Measurements from ENCODE around the gene PACSIN3. TPM values are rescaled to one million over a fixed set of nuclear protein-coding genes. Genes with fewer than 3 reads are reported as not detected.

The PACSIN3 gene
- total RNA-seq, 4 donors from 2014 or later = 42.5 to 59.3 (median 53.5) TPM

DNA sequence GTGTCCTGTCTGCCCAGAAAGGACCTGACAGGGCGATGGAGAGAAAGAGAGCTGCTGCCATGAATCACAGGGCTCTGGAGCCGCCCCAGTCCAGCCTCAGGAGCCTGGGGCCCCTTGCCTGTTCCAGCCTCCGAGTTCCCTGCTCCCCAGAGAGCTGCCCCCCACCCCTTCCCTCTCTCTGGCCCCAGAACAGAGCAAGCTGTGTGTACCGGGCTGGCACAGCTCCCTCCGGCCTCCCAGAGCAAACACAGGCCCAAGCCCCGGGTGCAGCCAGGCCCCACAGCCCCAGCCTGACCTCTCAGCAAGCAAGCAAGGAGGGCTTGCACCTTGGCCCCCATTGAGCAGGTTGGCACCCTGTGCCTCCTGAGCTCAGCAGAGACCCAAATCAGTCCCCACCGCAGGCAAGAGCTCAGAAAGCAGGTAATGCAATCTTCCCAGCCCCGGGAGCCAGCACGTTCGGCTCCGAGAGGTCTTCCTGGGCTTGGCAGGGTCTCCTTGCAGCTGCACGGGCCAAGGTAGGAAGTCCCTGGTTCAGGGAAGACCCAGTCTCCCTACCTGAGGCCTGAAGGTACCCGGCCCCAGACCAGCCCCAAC, 1.4 kb downstream of the PACSIN3 start:
- no peak for DNase-seq (ENCODE audit: low spot score in 2 of 2)
- Histone ChIP-seq H3K36me3 (no peaks in the 10 kb centered on the region), H3K4me3 (peak overlapping the region; percentile 85), H3K27me3 (no peaks in the 10 kb centered on the region), H3K27ac (peak overlapping the region; percentile 88), H3K9me3 (no peaks in the 10 kb centered on the region), H3K4me1 (peaks cover 47% of the 10 kb centered on the region)
- TF ChIP-seq POLR2AphosphoS5 (IDR thresholded peaks at IDR 0.05) (no peak), CTCF (IDR thresholded peaks at IDR 0.05) (no peak), POLR2A (IDR thresholded peaks at IDR 0.05) (no peak), EP300 (IDR thresholded peaks at IDR 0.05) (no peak)
- WGBS = 29% methylated on average over 1 of the region's 13 CpGs

GRCh38 chr11:47183969-47184368, 2.3 kb downstream of the PACSIN3 start:
- Histone ChIP-seq H3K4me3 (no peak overlapping the region), H3K4me1 (peaks cover 44% of the 10 kb centered on the region)

GRCh38 chr11:47183031-47183856, 3.0 kb downstream of the PACSIN3 start:
- no peaks in the 10 kb centered on the region for H3K27me3 ChIP-seq
- H3K36me3 ChIP-seq = peaks cover 2% of the 10 kb centered on the region
- no peak for DNase-seq (ENCODE audit: low spot score in 2 of 2)
- TF ChIP-seq POLR2AphosphoS5 (IDR thresholded peaks at IDR 0.05) (no peak), EP300 (IDR thresholded peaks at IDR 0.05) (no peak), CTCF (IDR thresholded peaks at IDR 0.05) (no peak), POLR2A (IDR thresholded peaks at IDR 0.05) (no peak)
- H3K4me1 ChIP-seq = peaks cover 44% of the 10 kb centered on the region
- WGBS = 86% methylated on average over 24 of the region's 25 CpGs
- no peak overlapping the region for H3K4me3 ChIP-seq
- no peak overlapping the region for H3K27ac ChIP-seq
- H3K9me3 ChIP-seq = no peaks in the 10 kb centered on the region

More at GRCh38 chr11:47183969-47184368, 2.3 kb downstream of the PACSIN3 start:
- TF ChIP-seq EP300 (IDR thresholded peaks at IDR 0.05) (no peak), POLR2A (IDR thresholded peaks at IDR 0.05) (no peak), POLR2AphosphoS5 (IDR thresholded peaks at IDR 0.05) (no peak), CTCF (IDR thresholded peaks at IDR 0.05) (no peak)
- Histone ChIP-seq H3K36me3 (no peaks in the 10 kb centered on the region), H3K27ac (peak overlapping the region; percentile 88), H3K9me3 (no peaks in the 10 kb centered on the region), H3K27me3 (no peaks in the 10 kb centered on the region)
- 87% methylated on average over 7 of the region's 7 CpGs for WGBS
- DNase-seq (ENCODE audit: low spot score in 2 of 2) = no peak

DNA sequence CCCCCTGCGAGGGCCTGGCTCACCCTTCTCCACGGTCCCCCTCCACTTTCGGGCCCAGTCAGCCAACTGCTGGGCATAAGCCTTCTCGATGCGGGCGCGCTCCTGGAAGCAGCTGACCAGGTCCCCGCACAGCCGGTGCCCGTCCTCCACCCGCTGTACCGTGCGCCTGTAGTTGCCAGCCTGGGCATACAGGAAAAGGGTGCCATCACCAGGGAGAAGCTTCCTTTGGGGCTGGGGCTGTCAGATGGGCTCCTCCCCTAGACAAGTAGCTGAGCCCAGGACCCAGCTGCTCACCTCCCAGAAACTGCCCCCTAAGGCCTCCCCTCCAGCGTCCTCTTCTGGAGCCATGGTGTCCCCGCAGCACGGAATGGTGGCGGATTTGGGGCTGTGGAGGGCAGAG, 3.9 kb downstream of the PACSIN3 start:
- H3K27me3 ChIP-seq = no peaks in the 10 kb centered on the region
- no peak for DNase-seq (ENCODE audit: low spot score in 2 of 2)
- 95% methylated on average over 11 of the region's 17 CpGs for WGBS
- peaks cover 45% of the 10 kb centered on the region for H3K4me1 ChIP-seq
- TF ChIP-seq EP300 (IDR thresholded peaks at IDR 0.05) = no peak
- no peak for TF ChIP-seq CTCF (IDR thresholded peaks at IDR 0.05)
- TF ChIP-seq POLR2A (IDR thresholded peaks at IDR 0.05) = no peak
- TF ChIP-seq POLR2AphosphoS5 (IDR thresholded peaks at IDR 0.05) = no peak
- H3K9me3 ChIP-seq = no peaks in the 10 kb centered on the region
- peaks cover 3% of the 10 kb centered on the region for H3K36me3 ChIP-seq
- no peak overlapping the region for H3K27ac ChIP-seq
- no peak overlapping the region for H3K4me3 ChIP-seq

- WGBS = 80% methylated on average over 6 of the region's 6 CpGs
- DNase-seq (ENCODE audit: low spot score in 2 of 2) = no peak
- H3K36me3 ChIP-seq = peaks cover 3% of the 10 kb centered on the region
- H3K9me3 ChIP-seq = no peaks in the 10 kb centered on the region
- no peak for TF ChIP-seq EP300 (IDR thresholded peaks at IDR 0.05)
- TF ChIP-seq CTCF (IDR thresholded peaks at IDR 0.05) = no peak
- TF ChIP-seq POLR2A (IDR thresholded peaks at IDR 0.05) = no peak
- TF ChIP-seq POLR2AphosphoS5 (IDR thresholded peaks at IDR 0.05) = no peak
- H3K4me3 ChIP-seq = no peak overlapping the region
- no peaks in the 10 kb centered on the region for H3K27me3 ChIP-seq
- H3K27ac ChIP-seq = no peak overlapping the region
- H3K4me1 ChIP-seq = peaks cover 34% of the 10 kb centered on the region
These were observed 5.0 kb downstream of the PACSIN3 start for GRCh38 chr11:47181271-47181670.
